Epithelial cell of esophagus (primary cell): Measurements from ENCODE around the gene PIWIL4.

ENCODE experiments used
- DNase-seq: peaks from one replicate; pipeline ENCODE4 v3.0.0; 2010; ENCODE audit warnings: low read depth
- H3K4me3 ChIP-seq: 2 replicates; pipeline ENCODE4 v1.5.1; 2011; ENCODE audit warnings: mild to moderate bottlenecking, low read length, control low read depth
- CTCF ChIP-seq: IDR thresholded peaks from 2 replicates; pipeline ENCODE4 v1.5.1; 2011; ENCODE audit warnings: low read depth, mild to moderate bottlenecking, low read length, control low read depth, inconsistent platforms; ENCODE audit not compliant: insufficient read depth; ENCODE audit errors: missing control alignments

Gene PIWIL4

GRCh38 chr11:94658386-94658785 is 91.2 kb downstream of the PIWIL4 start:
- no peak overlapping the region for H3K4me3 ChIP-seq
- no peak for TF ChIP-seq CTCF
- no peak for DNase-seq

- no peak for DNase-seq
- no peak overlapping the region for H3K4me3 ChIP-seq
- TF ChIP-seq CTCF, result no peak
Measured at GRCh38 chr11:94658888-94659287, 91.7 kb downstream of the PIWIL4 start.

- no peak for TF ChIP-seq CTCF
- no peak for DNase-seq
- H3K4me3 ChIP-seq, result no peak overlapping the region
Measured at GRCh38 chr11:94661444-94661843, 94.3 kb downstream of the PIWIL4 start.

GRCh38 chr11:94662065-94662779 is 95.1 kb downstream of the PIWIL4 start:
- TF ChIP-seq CTCF, result no peak
- no peak for DNase-seq
- H3K4me3 ChIP-seq, result no peak overlapping the region

GRCh38 chr11:94662846-94663390 is 95.8 kb downstream of the PIWIL4 start:
- no peak overlapping the region for H3K4me3 ChIP-seq
- TF ChIP-seq CTCF, result no peak
- no peak for DNase-seq

- no peak for DNase-seq
- TF ChIP-seq CTCF, result no peak
- no peak overlapping the region for H3K4me3 ChIP-seq
Measured at GRCh38 chr11:94664346-94664745, 97.2 kb downstream of the PIWIL4 start.

- no peak for TF ChIP-seq CTCF
- DNase-seq, result no peak
- H3K4me3 ChIP-seq, result no peak overlapping the region
Measured at GRCh38 chr11:94665116-94665659, 98.0 kb downstream of the PIWIL4 start.
